Fibroblast of the conjunctiva (primary cell): ENCODE data around the gene KCNIP1.

ENCODE experiments used
- DNase-seq: peaks from one replicate; pipeline ENCODE4 v3.0.0-alpha.2; 2010; ENCODE audit warnings: low read depth

Gene KCNIP1

GRCh38 chr5:170783498-170784247 is 279.9 kb downstream of the KCNIP1 start, which contains the start of gene GABRP:
TSS of gene GABRP (plus strand) at chr5:170783725. CDS start at chr5:170788616, 4,891 bp downstream.
- DNase-seq: no peak

DNA sequence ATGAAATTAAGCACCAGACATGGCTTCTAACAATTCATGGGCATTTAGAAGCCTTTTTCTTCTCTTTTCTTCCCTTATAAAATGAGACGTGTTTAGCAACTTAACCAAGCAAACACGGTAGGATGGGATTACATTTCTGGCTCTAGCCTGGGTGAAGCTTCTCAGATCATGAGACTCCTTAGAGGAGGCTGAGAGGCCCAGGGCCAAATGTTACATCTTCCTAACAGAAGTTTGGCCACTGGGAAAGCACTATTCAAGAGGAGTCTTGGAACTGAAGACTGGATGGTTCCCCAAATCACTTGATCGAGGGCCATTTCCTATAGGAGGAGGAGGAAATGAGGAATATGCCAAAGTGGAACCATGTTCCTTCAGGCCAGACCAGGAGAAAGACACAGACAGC is 281.6 kb downstream of the KCNIP1 start:
- no peak for DNase-seq
